Endometrium (tissue), 2 donors: ENCODE measurements around the gene CDC42SE1.

Source experiments
- FAIRE-seq: peaks from 2 replicates; lab custom pipeline; 2012; peaks lifted over from hg19 to GRCh38; lab: Jason Lieb, UNC
- donor health status: control.
- donor health status: control.

Gene CDC42SE1

DNA sequence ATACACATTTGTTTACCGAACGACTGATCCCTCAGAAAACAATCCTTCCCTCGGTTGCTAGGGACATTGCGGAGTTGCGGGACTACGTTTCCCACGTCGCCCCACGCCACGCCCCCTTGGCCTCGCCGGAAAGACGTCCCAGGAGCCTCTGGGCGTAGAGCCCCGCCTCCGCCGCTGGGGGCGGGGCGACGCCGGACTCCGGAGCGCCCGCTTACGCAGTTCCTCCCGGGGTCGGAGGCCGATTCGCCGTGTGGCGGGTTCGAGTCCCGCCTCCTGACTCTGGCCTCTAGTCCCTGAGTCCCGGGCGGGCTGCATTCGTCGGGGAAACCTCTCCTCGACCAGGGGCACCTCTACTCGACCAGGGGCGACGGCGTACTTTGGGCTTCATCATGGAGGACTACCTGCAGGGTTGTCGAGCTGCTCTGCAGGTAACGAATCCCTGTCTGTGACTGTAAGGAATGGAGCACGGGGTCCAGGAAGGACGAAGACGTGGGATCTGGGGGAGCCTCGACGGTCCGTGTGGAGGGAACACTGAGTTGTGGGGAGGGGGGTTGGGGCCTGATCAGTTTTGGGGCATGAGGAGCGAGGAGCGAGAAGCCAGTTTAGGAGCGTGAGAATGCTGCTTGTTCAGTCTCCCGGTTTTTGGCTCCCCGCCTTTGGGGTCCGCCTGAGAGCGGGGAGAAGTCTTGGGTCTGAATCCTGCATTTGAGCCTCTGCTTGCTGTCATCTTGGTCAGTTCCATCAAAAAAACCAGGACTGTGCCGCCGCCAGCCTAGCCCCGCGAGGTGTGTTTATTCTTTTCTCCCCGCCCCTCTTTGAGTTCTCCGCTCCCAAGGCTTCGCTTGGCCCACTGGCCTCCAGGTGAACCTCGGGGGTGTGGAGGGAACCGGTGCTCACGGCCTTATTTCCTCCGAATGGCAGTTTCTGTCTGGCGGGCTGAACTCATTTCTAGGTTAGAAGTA, 50.9 kb downstream of the CDC42SE1 start, which contains the start of gene PRUNE1:
TSS of gene PRUNE1 (plus strand) at position 206 of the 962 bp plus-strand sequence. CDS start at position 390, 184 bp downstream.
- peak; percentile 64 for FAIRE-seq

GRCh38 chr1:151007853-151008243, 51.6 kb downstream of the CDC42SE1 start:
- no peak for FAIRE-seq

GRCh38 chr1:151006327-151007052, 52.9 kb downstream of the CDC42SE1 start, which contains the start of gene MINDY1:
TSS of gene MINDY1 (minus strand) at chr1:151006902. CDS start at chr1:151002617, 4,285 bp downstream.
- FAIRE-seq: no peak

GRCh38 chr1:151005729-151006319, 53.6 kb downstream of the CDC42SE1 start:
- no peak for FAIRE-seq

- no peak for FAIRE-seq
Observed at GRCh38 chr1:151003180-151003579, 56.2 kb downstream of the CDC42SE1 start.

- no peak for FAIRE-seq
Observed at GRCh38 chr1:151002611-151003010, 56.8 kb downstream of the CDC42SE1 start.

DNA sequence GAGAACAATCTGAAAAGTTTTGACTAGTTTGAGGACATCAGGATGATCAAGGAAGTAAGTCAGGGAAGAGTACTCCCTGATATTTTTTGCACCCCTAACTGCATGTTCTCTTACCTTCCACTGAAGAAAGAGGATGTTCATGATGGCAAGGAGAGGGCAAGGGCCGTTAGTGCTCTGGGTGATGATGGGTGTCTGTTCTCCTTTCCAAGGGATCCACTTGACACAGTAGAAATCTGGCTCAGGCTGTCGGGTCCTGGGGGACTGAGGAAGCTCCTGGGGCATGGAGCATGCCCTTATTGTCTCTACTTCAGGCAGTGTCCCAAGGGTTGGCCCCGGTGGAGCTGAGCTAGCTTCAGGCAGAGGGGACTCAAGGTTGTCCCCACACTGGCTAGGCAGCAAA, 57.4 kb downstream of the CDC42SE1 start:
- no peak for FAIRE-seq

- FAIRE-seq: no peak
Observed at GRCh38 chr1:151001602-151002001, 57.8 kb downstream of the CDC42SE1 start.
